ENCODE measurements around the gene FAM135A. TPM values are rescaled to one million over a fixed set of nuclear protein-coding genes. Genes with fewer than 3 reads are reported as not detected.

Gene FAM135A
- total and polyA plus RNA-seq, 10 of the 15 experiments (the other 5 are each of a cell fraction or from before 2014, with no cell fraction given), result 3.9 to 24.5 (median 13.7) TPM

DNA sequence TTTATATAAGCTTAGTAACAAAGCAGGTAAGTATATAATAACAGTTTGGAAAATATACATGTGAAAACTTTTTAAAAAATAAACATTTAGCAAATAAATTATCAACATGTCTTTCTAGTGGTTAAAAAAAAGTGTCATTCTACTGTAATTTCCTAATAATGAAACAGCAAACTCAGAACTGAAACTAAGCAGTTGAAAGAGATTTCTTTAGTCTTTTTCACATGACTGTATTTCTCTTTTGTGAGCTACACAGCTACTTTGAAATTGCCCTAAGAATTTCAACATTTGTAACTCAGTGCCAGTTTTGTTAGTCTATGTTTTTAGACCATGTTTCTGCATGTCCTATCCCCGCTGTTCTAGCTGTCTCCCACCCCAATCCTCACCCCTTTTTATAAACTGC lies 125.1 kb downstream of the FAM135A start:
- H3K27me3 ChIP-seq (replicated peaks in 1 of 2; ENCODE audit: control insufficient read depth in 2 of 2, insufficient read depth in 2 of 2, low read length in 1 of 2), result no peaks in the 10 kb centered on the region
- no peaks in the 10 kb centered on the region for H4K20me1 ChIP-seq (ENCODE audit: control insufficient read depth, insufficient read depth)
- H3K4me1 ChIP-seq (ENCODE audit: control insufficient read depth, insufficient read depth, low read length), result peaks cover 13% of the 10 kb centered on the region
- ATAC-seq (peak; percentile 89), DNase-seq (ENCODE audit: low read depth, low spot score) (peak; percentile 39), FAIRE-seq (peak; percentile 99)
- H3K9me3 ChIP-seq (replicated peaks; ENCODE audit: control insufficient read depth, insufficient read depth, low read length), result no peaks in the 10 kb centered on the region
- intact Hi-C loops (cut with micrococcal nuclease; ENCODE audit: unreplicated experiment), result no loop called here
- no peak overlapping the region for H3K9ac ChIP-seq (ENCODE audit: control insufficient read depth, insufficient read depth, low read length)
- POLR2A ChIA-PET, result interaction anchor here (0.8 to 1.3 kb wide), 3 partner anchors 28 to 135 kb away, joined by 3 to 5 read pairs (median 3); partner anchors contain the start of gene SDHAF4
- no TSS peak for BruUV-seq (replicated peaks)
- H3K4me3 ChIP-seq, result no peak overlapping the region
- H3K4me2 ChIP-seq (ENCODE audit: control insufficient read depth, insufficient read depth), result peak overlapping the region; percentile 57; the same call in 1 of the 2 replicates
- in situ Hi-C loops (cut with MboI), result no loop called here
- RAD21 ChIA-PET (ENCODE audit: unreplicated experiment), result interaction anchor here (1.0 to 1.4 kb wide), 7 partner anchors 10 to 346 kb away, joined by 3 to 5 read pairs (median 3); partner anchors contain the start of genes SDHAF4 and SMAP1
- WGBS (ENCODE audit: insufficient coverage, insufficient replicate concordance, low lambda C conversion rate, missing lambda C conversion rate), result 97% methylated on average over 1 of the region's 1 CpG
- H2AFZ ChIP-seq (ENCODE audit: control insufficient read depth, low read depth, low read length), result no peak overlapping the region
- H3K27ac ChIP-seq (ENCODE audit: control insufficient read depth, insufficient read depth), result peak overlapping the region; percentile 29; the same call in 1 of the 2 replicates
- CTCF ChIA-PET, result interaction anchor here (0.9 to 1.8 kb wide), 6 partner anchors 8 to 319 kb away, joined by 3 to 8 read pairs (median 4); no protein-coding TSS in a partner anchor
- H3K79me2 ChIP-seq (ENCODE audit: control insufficient read depth, insufficient read depth, low read length), result no peaks in the 10 kb centered on the region
- SMC1A ChIA-PET (ENCODE audit: uncharacterized antibody, unreplicated experiment), result interaction anchor here (0.8 to 1.6 kb wide), 11 partner anchors 9 to 346 kb away, joined by 3 to 6 read pairs (median 3); partner anchors contain the start of gene SMAP1
- H3K36me3 ChIP-seq (ENCODE audit: control insufficient read depth in 2 of 2, insufficient read depth in 2 of 2, low read length in 1 of 2), result 0 out of 4 replicates have a peak, but pooled peaks cover 0 to 5% of the 10 kb centered on the region in 2 experiments
- TF ChIP-seq, protein P1, sequence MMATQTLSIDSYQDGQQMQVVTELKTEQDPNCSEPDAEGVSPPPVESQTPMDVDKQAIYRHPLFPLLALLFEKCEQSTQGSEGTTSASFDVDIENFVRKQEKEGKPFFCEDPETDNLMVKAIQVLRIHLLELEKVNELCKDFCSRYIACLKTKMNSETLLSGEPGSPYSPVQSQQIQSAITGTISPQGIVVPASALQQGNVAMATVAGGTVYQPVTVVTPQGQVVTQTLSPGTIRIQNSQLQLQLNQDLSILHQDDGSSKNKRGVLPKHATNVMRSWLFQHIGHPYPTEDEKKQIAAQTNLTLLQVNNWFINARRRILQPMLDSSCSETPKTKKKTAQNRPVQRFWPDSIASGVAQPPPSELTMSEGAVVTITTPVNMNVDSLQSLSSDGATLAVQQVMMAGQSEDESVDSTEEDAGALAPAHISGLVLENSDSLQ (IDR thresholded peaks at IDR 0.05), result peak; percentile 21; the same call in 1 of the 2 replicates
- TF ChIP-seq SPI1 (IDR thresholded peaks at IDR 0.05; ENCODE audit: borderline replicate concordance, insufficient read depth, low read depth, low read length) (peak; percentile 40), EP300 (IDR thresholded peaks at IDR 0.05; ENCODE audit: borderline replicate concordance in 1 of 2, control insufficient read depth in 1 of 2, low read depth in 2 of 2, low read length in 2 of 2) (peak in 1 of 2 experiments; percentile 48; a peak in 1 of 4 replicates), ATF7 (IDR thresholded peaks at IDR 0.05; ENCODE audit: low read depth) (peak; percentile 47; the same call in 1 of the 2 replicates), BCL11A (IDR thresholded peaks at IDR 0.05; ENCODE audit: low read depth, low read length) (0 out of 2 replicates have a peak, but pooled peaks have one; percentile 17), ZBTB4 (CRISPR knock-in tag; IDR thresholded peaks at IDR 0.05) (no peak), BACH1 (IDR thresholded peaks at IDR 0.05; ENCODE audit: borderline replicate concordance) (peak; percentile 37; the same call in 1 of the 2 replicates), YY1 (IDR thresholded peaks at IDR 0.05; ENCODE audit: low read depth, low read length) (no peak), MTA2 (IDR thresholded peaks at IDR 0.05; ENCODE audit: low read depth) (peak; percentile 77), BHLHE40 (IDR thresholded peaks at IDR 0.05; ENCODE audit: borderline replicate concordance in 1 of 2, low read depth in 2 of 2, low read length in 1 of 2) (peak in 1 of 2 experiments; percentile 40; a peak in 1 of 4 replicates), RUNX3 (IDR thresholded peaks at IDR 0.05; ENCODE audit: low read length) (peak; percentile 62; the same call in 1 of the 2 replicates), JUNB (IDR thresholded peaks at IDR 0.05) (peak; percentile 72), CREM (IDR thresholded peaks at IDR 0.05; ENCODE audit: low read depth) (no peak), DPF2 (IDR thresholded peaks at IDR 0.05) (peak; percentile 61), IKZF2 (IDR thresholded peaks at IDR 0.05) (peak; percentile 27 to 41; a peak in 2 of 4 replicates), ZNF384 (IDR thresholded peaks at IDR 0.05; ENCODE audit: borderline replicate concordance, low read depth, low read length) (peak; percentile 76), IRF4 (IDR thresholded peaks at IDR 0.05; ENCODE audit: low read depth, low read length) (0 out of 2 replicates have a peak, but pooled peaks have one; percentile 40)
- TF ChIP-seq, protein P2, sequence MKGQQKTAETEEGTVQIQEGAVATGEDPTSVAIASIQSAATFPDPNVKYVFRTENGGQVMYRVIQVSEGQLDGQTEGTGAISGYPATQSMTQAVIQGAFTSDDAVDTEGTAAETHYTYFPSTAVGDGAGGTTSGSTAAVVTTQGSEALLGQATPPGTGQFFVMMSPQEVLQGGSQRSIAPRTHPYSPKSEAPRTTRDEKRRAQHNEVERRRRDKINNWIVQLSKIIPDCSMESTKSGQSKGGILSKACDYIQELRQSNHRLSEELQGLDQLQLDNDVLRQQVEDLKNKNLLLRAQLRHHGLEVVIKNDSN (IDR thresholded peaks at IDR 0.05; ENCODE audit: borderline replicate concordance, extremely low read length, insufficient read depth, low read depth, low read length), result no peak

Data from GM12878 (cell line).